ENCODE results near the gene FRY. TPM values are rescaled to one million over a fixed set of nuclear protein-coding genes. Genes with fewer than 3 reads are reported as not detected.
A peak's percentile ranks its signal among the peaks of the same experiment; 100 is the strongest.

Gene FRY
- total RNA-seq, 4 donors from 2014 or later = 5.8 to 17.4 (median 12.0) TPM

- no peak for TF ChIP-seq POLR2A (IDR thresholded peaks at IDR 0.05)
- no peak for TF ChIP-seq CTCF (IDR thresholded peaks at IDR 0.05)
- intact Hi-C loops (cut with DNase I) = no loop called here
- Histone ChIP-seq H3K4me3 (no peak overlapping the region), H3K27ac (no peak overlapping the region), H3K36me3 (no peaks in the 10 kb centered on the region), H3K27me3 (peaks cover 0 to 7% (median 0%) of the 10 kb centered on the region in 4 donors), H3K4me1 (peaks cover 0 to 20% (median 5%) of the 10 kb centered on the region in 3 donors), H3K9me3 (no peaks in the 10 kb centered on the region)
- WGBS, 2 donors = 95% methylated on average over 6 of the region's 6 CpGs
- no peak for DNase-seq
Observed at GRCh38 chr13:32029684-32030083, 1.9 kb upstream of the FRY start.

GRCh38 chr13:32031815-32032370 is 319 bp downstream of the FRY start:
- Histone ChIP-seq H3K4me1 (peaks cover 0 to 20% (median 5%) of the 10 kb centered on the region in 3 donors), H3K9me3 (no peaks in the 10 kb centered on the region), H3K27ac (peak overlapping the region; percentile 57 to 80 (median 73)), H3K27me3 (peaks cover 0 to 7% (median 0%) of the 10 kb centered on the region in 4 donors), H3K4me3 (peak overlapping the region; percentile 45 to 79 (median 64)), H3K36me3 (no peaks in the 10 kb centered on the region)
- WGBS, 2 donors = 23 to 25% methylated on average over 3 of the region's 3 CpGs
- TF ChIP-seq POLR2A (IDR thresholded peaks at IDR 0.05) = no peak
- no peak for TF ChIP-seq CTCF (IDR thresholded peaks at IDR 0.05)
- no peak for DNase-seq
- intact Hi-C loops (cut with DNase I) = no loop called here

GRCh38 chr13:32032759-32033158 is 1.2 kb downstream of the FRY start:
- no peak overlapping the region for H3K27ac ChIP-seq
- no peaks in the 10 kb centered on the region for H3K36me3 ChIP-seq
- no peak overlapping the region for H3K4me3 ChIP-seq
- WGBS, 2 donors = 19 to 39% methylated on average over 1 of the region's 1 CpG
- H3K4me1 ChIP-seq = peaks cover 0 to 20% (median 5%) of the 10 kb centered on the region in 3 donors
- TF ChIP-seq CTCF (IDR thresholded peaks at IDR 0.05) = no peak
- TF ChIP-seq POLR2A (IDR thresholded peaks at IDR 0.05) = no peak
- intact Hi-C loops (cut with DNase I) = no loop called here
- H3K27me3 ChIP-seq = peaks cover 0 to 7% (median 0%) of the 10 kb centered on the region in 4 donors
- no peak for DNase-seq
- no peaks in the 10 kb centered on the region for H3K9me3 ChIP-seq

- Histone ChIP-seq H3K9me3 (no peaks in the 10 kb centered on the region), H3K36me3 (no peaks in the 10 kb centered on the region), H3K4me3 (no peak overlapping the region), H3K27me3 (peaks cover 0 to 7% (median 0%) of the 10 kb centered on the region in 4 donors), H3K27ac (no peak overlapping the region), H3K4me1 (peaks cover 0 to 20% (median 5%) of the 10 kb centered on the region in 3 donors)
- TF ChIP-seq POLR2A (IDR thresholded peaks at IDR 0.05) (no peak), CTCF (IDR thresholded peaks at IDR 0.05) (no peak)
- DNase-seq = no peak
- intact Hi-C loops (cut with DNase I) = no loop called here
- WGBS, 2 donors = 36 to 39% methylated on average over 3 of the region's 3 CpGs
Observed at GRCh38 chr13:32033744-32034143, 2.2 kb downstream of the FRY start.

GRCh38 chr13:32035716-32036115 is 4.1 kb downstream of the FRY start:
- Histone ChIP-seq H3K36me3 (no peaks in the 10 kb centered on the region), H3K4me3 (no peak overlapping the region), H3K4me1 (peaks cover 0 to 16% (median 3%) of the 10 kb centered on the region in 3 donors), H3K9me3 (no peaks in the 10 kb centered on the region), H3K27me3 (peaks cover 0 to 7% (median 0%) of the 10 kb centered on the region in 4 donors), H3K27ac (no peak overlapping the region)
- TF ChIP-seq POLR2A (IDR thresholded peaks at IDR 0.05) (no peak), CTCF (IDR thresholded peaks at IDR 0.05) (no peak)
- 93 to 96% methylated on average over 2 of the region's 2 CpGs for WGBS, 2 donors
- intact Hi-C loops (cut with DNase I) = no loop called here
- no peak for DNase-seq
